Progenitor cell of endocrine pancreas (in vitro differentiated cells): ENCODE measurements around the gene MYL9. TPM values are rescaled to one million over a fixed set of nuclear protein-coding genes. Genes with fewer than 3 reads are reported as not detected.

Experiments
- DNase-seq: peaks from one replicate; pipeline ENCODE4 v3.0.0; 2021; ENCODE audit warnings: low spot score; ENCODE audit not compliant: unreplicated experiment
- H3K27ac Mint-ChIP-seq: 2 replicates; pipeline ENCODE4 v1.8.0; 2021; ENCODE audit warnings: mild to moderate bottlenecking, moderate library complexity, mixed read lengths
- H3K27me3 Mint-ChIP-seq: 2 replicates; pipeline ENCODE4 v1.8.0; 2021; ENCODE audit warnings: mixed read lengths
- H3K36me3 Mint-ChIP-seq: 2 replicates; pipeline ENCODE4 v1.8.0; 2022; ENCODE audit warnings: mixed read lengths; ENCODE audit not compliant: insufficient read depth
- H3K4me1 Mint-ChIP-seq: 2 replicates; pipeline ENCODE4 v1.8.0; 2021; ENCODE audit warnings: low read depth, mixed read lengths
- H3K4me3 Mint-ChIP-seq: 2 replicates; pipeline ENCODE4 v1.8.0; 2021; ENCODE audit warnings: low read depth, mild to moderate bottlenecking, moderate library complexity, mixed read lengths
- H3K9me3 Mint-ChIP-seq: 2 replicates; pipeline ENCODE4 v1.8.0; 2021; ENCODE audit warnings: low read depth, mixed read lengths
- total RNA-seq: library from RNA; stranded (reverse); gene quantifications from 2 replicates; pipeline ENCODE4 v1.2.1, GENCODE V29; 2021
- TF ChIP-seq, protein P1 (sequence below): fragments of 200-600 bp; sonication (generic); IDR thresholded peaks from one replicate; pipeline ENCODE4 v1.5.0; 2021; ENCODE audit warnings: antibody characterized with exemption, mild to moderate bottlenecking; ENCODE audit not compliant: unreplicated experiment

MYL9 gene
- total RNA-seq, 1 donor from 2014 or later, result 31.0 TPM

DNA sequence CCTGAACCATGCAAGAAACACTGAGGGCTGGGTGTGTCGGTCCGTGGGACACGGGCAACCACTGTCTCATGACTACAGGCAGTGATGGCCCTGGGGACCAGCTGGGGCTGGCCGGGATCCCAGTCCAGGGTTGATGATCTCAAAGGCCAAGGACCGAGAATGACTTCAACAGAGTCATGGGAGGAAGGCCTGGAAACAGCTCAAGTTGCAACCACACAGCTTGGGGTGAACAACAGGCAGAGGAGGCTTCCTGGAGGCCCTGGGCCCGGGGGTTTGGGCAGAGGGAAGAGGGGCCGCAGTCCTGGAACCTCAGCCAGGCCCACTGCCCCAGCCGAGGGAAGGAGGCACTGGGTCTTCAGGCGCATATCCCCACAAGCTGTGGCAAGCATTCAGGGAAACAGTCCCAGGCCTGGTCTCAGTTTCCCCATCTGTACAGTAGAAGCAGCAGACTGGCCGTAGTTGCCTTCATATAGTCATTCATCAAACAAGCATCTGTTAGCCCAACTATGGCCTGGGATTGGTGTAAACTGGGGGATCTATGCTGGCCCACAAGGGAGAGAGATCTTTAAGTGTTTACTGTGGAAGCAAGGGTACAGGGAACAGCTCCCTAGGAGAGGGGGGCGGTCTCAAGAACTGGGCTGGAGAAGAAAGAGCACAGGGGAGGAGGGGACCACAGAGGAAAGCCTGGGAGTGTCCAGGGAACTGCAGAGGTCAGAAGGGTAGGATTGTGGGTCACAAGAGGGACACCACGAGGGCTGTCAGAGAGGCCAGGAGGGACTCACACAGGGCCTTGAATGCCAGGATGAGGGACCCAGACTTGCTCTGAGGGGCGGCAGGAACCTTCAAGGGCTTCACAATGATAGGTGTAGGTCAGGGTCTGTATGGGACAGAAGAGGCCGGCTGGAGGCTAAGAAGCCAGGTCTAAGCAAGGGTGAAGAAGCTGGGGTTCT is 2.1 kb downstream of the MYL9 start:
- Mint-ChIP-seq H3K36me3 (no peaks in the 10 kb centered on the region), H3K9me3 (no peaks in the 10 kb centered on the region), H3K4me3 (no peak overlapping the region), H3K27ac (no peak overlapping the region), H3K4me1 (peaks cover 9% of the 10 kb centered on the region), H3K27me3 (peaks cover 10% of the 10 kb centered on the region)
- TF ChIP-seq, protein P1, sequence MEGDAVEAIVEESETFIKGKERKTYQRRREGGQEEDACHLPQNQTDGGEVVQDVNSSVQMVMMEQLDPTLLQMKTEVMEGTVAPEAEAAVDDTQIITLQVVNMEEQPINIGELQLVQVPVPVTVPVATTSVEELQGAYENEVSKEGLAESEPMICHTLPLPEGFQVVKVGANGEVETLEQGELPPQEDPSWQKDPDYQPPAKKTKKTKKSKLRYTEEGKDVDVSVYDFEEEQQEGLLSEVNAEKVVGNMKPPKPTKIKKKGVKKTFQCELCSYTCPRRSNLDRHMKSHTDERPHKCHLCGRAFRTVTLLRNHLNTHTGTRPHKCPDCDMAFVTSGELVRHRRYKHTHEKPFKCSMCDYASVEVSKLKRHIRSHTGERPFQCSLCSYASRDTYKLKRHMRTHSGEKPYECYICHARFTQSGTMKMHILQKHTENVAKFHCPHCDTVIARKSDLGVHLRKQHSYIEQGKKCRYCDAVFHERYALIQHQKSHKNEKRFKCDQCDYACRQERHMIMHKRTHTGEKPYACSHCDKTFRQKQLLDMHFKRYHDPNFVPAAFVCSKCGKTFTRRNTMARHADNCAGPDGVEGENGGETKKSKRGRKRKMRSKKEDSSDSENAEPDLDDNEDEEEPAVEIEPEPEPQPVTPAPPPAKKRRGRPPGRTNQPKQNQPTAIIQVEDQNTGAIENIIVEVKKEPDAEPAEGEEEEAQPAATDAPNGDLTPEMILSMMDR, result no peak
- DNase-seq, result no peak

DNA sequence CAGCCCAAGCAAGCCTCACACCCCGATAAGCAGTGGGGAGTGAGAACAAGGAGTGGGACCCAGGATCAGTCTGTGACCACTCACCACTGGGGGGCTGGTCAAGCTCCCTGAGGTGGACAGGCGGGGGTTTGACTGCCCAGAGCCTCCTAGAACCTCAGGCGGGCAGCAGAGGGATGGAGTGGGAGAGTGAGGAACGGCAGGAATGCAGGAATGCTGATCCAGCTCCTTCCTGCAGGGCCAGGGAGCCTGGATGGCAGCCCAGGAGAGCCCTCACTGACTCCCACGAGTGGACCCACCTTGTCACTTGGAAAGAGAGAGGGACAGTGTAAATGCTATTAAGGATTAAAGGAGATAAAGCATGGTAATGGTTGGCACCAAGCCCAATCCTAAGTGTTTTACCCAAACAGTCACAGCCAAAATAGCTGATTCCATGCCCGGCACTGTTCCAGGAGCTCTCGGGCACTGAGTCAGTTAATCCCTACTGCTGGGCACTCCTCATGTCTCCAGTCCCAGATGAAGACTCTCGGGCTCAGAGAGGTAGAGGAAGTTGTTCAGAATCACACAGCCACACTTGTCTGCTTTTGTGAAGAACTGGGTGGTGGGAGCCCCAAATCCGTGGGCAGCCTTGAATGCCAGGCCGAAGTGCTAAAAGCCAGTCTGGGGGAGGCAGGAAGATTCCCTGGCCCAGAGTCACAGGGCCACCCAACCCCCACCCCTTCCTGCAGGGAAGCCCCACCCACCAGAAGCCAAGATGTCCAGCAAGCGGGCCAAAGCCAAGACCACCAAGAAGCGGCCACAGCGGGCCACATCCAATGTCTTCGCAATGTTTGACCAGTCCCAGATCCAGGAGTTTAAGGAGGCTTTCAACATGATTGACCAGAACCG is 3.1 kb downstream of the MYL9 start:
- H3K9me3 Mint-ChIP-seq, result no peaks in the 10 kb centered on the region
- H3K4me3 Mint-ChIP-seq, result no peak overlapping the region
- DNase-seq, result no peak
- H3K27me3 Mint-ChIP-seq, result peaks cover 8% of the 10 kb centered on the region
- H3K36me3 Mint-ChIP-seq, result no peaks in the 10 kb centered on the region
- H3K4me1 Mint-ChIP-seq, result peaks cover 8% of the 10 kb centered on the region
- H3K27ac Mint-ChIP-seq, result no peak overlapping the region
- TF ChIP-seq, protein P1, result no peak

DNA sequence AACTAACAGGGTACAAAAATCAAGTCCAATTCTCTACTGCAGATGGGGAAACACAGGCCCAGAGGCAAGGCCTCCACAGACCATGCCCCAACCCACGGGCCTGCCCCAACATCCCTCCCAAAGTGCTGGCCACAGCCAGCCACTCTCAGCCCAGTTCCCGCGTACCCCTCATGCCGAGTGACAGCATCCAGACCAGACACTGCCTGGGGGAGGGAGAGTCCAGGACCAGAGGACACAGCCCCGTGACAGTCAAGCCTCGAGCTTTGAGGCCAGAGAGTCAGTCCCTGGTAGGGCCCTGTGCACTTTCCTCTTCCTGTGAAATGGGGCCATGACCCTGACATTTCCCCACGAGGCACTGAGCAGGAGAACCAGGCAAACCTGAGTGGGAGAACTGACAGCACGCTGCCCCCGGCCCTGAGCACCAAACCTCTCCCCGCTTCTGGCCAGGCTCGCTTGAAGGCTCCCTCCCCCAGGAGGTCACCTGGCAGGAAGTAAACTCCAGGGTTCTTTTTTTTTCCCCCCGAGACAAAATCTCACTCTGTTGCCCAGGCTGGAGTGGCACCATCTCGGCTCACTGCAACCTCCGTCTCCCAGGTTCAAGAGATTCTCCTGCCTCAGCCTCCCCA is 4.9 kb downstream of the MYL9 start:
- H3K9me3 Mint-ChIP-seq, result no peaks in the 10 kb centered on the region
- H3K4me1 Mint-ChIP-seq, result peaks cover 1% of the 10 kb centered on the region
- no peaks in the 10 kb centered on the region for H3K27me3 Mint-ChIP-seq
- no peak overlapping the region for H3K4me3 Mint-ChIP-seq
- no peak overlapping the region for H3K27ac Mint-ChIP-seq
- DNase-seq, result no peak
- TF ChIP-seq, protein P1, result no peak
- H3K36me3 Mint-ChIP-seq, result no peaks in the 10 kb centered on the region

DNA sequence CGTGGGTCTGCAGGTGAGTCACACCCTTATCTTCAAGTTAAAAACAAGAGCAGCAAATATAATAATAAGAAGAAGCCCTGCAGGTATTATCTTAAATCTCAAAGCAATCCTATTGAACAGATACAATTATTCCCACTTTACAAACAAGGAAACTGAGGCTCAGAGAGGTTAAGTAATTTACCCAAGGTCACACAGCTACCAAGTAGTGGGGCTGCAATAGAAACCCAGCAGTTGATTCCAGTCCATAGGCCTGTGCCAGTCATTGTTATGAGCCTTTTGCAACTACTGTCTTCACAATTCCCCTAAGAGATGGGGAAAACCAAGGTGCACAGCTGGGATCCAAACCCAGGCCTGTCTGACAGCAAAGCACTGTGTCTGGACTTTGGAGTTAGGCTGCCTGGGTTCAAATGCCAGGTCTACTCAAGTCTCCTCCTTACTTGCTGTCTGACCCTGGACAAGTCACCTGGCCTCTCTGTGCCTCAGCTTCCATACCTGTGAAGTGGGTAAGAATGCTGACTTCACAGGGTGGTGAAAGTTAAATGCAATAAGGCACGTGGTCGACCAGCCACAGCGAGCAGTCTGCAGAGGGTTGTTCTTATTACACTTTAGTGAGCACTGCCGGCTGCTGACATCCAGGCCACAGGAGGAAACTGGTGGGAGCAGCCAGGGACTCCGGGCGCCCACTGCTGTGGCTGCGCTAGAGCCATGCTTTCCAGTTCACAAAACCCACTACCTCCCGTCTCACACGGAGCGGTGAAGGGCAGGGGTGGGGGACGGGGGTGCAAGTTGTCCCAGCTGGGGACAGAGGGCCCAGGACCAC is 6.1 kb downstream of the MYL9 start:
- TF ChIP-seq, protein P1, result no peak
- Mint-ChIP-seq H3K36me3 (no peaks in the 10 kb centered on the region), H3K4me1 (peaks cover 1% of the 10 kb centered on the region), H3K27ac (no peak overlapping the region), H3K4me3 (no peak overlapping the region), H3K27me3 (no peaks in the 10 kb centered on the region), H3K9me3 (no peaks in the 10 kb centered on the region)
- DNase-seq, result no peak
